Measurements from ENCODE around the gene OR56A5.

Gene OR56A5

GRCh38 chr11:5933116-5933515 is 35.2 kb downstream of the OR56A5 start:
- no peak for DNase-seq (ENCODE audit: low read depth in 2 of 2)

- no peak for DNase-seq (ENCODE audit: low read depth in 2 of 2)
These were observed 35.6 kb downstream of the OR56A5 start for GRCh38 chr11:5932671-5933070.

- DNase-seq (ENCODE audit: low read depth in 2 of 2), result no peak
These were observed 37.2 kb downstream of the OR56A5 start for GRCh38 chr11:5931061-5931460.

GRCh38 chr11:5930614-5931013 is 37.7 kb downstream of the OR56A5 start:
- DNase-seq (ENCODE audit: low read depth in 2 of 2), result no peak

- DNase-seq (ENCODE audit: low read depth in 2 of 2), result no peak
These were observed 38.5 kb downstream of the OR56A5 start for GRCh38 chr11:5929571-5930368.

- no peak for DNase-seq (ENCODE audit: low read depth in 2 of 2)
These were observed 39.5 kb downstream of the OR56A5 start for GRCh38 chr11:5928811-5929210.

GRCh38 chr11:5928271-5928670 is 40.0 kb downstream of the OR56A5 start:
- DNase-seq (ENCODE audit: low read depth in 2 of 2), result no peak

GRCh38 chr11:5923794-5924193 is 44.5 kb downstream of the OR56A5 start:
- no peak for DNase-seq (ENCODE audit: low read depth in 2 of 2)

GRCh38 chr11:5923427-5923776 is 44.9 kb downstream of the OR56A5 start:
- no peak for DNase-seq (ENCODE audit: low read depth in 2 of 2)

GRCh38 chr11:5922749-5923426 is 45.4 kb downstream of the OR56A5 start:
- DNase-seq (ENCODE audit: low read depth in 2 of 2), result peak; percentile 0 to 2

All from activated CD4-positive, alpha-beta T cell treated with anti-CD3 and anti-CD28 coated beads for 24 hours (primary cell).